Erythroblast (primary cell): ENCODE measurements around the gene CARM1.
A peak's percentile ranks its signal among the peaks of the same experiment; 100 is the strongest.

Experiments
- DNase-seq, 2 experiments: peaks; one replicate each; lab custom pipeline; 2025; lab: John Stamatoyannopoulos, UW
- GATA1 ChIP-seq: IDR thresholded peaks from 2 replicates; pipeline ENCODE4 v1.6.1; 2011; ENCODE audit warnings: low read depth, mild to moderate bottlenecking, control low read depth, low read length, moderate library complexity
- POLR2A ChIP-seq: IDR thresholded peaks from 2 replicates; pipeline ENCODE4 v1.6.1; 2011; ENCODE audit warnings: mild to moderate bottlenecking, low read length

CARM1 gene

DNA sequence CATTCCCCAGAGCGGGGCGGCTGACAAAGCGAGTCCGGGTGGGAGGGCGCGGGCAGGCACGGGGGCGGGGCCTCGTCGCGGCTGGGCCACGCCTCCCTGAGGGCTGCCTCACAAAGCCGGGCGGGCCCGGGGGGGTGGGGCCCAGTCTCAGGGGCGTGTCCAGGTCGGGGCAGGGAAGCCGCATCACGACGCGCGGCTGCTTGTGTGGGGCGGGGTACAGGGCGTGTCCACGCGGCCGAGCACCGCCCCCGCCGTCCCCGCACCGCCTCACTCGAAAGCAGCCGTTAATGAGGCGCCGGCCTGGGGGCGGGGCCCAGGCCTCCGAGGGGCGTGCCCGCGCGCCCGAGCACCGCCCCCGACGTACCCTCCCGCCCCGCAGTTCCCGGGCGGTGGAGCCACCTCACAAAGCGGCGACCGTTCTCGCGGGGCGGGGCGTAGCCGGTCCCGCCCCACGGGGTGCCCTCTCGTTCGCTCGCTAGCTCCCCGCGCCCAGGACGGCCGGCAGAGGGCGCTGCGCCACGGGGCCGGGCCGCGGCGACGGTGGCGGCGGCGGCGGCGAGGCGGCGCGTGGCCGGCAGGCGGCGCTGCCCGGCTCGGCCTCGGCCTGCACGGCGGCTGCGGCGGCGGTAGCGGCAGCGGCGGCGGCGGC, at the start of gene CARM1:
TSS of gene CARM1 (plus strand) at position 599 of the 649 bp plus-strand sequence. CDS start 150 bp downstream, outside the sequence.
- no peak for TF ChIP-seq GATA1
- no peak for TF ChIP-seq POLR2A
- DNase-seq: peak; percentile 99 to 100

DNA sequence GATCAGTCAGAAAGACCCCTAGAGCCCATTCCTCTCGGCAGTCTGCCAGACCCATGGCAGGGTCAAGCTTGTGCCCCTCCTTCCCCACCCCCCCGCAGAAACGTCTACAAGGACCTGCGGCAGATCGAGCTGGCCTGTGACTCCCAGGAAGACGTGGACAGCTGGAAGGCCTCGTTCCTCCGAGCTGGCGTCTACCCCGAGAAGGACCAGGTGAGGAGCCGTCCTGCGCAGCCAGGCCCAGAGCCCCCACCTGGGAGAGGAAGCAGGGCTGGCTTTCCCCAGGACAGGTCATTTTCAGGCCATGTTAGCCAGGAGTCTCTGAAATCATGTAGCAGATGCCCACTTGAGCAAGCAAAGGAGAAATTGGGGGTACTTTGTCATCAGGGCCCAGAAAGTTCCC, 47.7 kb upstream of the CARM1 start:
- TF ChIP-seq GATA1 (no peak), POLR2A (no peak)
- DNase-seq: no peak

DNA sequence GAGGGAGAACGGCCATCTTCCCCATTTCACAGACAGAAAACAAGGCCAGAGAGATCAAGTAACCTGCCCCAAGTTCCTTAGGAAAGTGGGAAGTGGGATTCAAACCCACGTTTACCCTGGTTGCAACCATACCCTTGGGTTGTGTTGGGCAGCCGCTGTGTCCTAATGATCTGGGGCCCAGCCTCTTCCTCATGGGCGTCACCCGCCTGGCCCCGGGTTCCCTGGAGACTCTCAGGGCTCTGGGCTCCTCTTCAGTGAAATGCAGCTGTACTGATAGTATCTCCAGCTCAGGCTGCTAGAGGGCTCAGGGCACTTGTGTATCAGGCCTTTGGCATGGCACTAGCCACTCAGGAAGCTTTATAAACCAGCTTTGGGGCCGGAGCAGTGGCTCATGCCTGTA, 45.1 kb upstream of the CARM1 start:
- peak; percentile 47 for DNase-seq
- TF ChIP-seq POLR2A (no peak), GATA1 (no peak)

DNA sequence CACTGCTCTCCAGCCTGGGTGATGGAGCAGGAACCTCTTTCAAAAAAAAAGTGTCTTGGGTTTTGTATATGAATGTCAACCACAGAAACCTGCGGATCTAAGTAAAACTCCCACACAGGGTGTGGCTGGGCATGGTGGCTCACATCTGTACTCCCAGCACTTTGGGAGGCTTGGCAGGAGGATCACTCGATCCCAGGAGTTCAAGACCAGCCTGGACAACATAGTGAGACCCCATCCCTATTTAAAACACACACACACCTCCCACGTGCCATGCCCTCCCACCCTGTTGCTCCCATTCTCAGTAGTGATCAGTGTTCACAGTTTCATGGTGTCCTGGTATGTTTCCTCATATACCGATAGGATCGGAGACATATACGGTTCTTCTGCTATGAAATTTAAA, 44.5 kb upstream of the CARM1 start:
- TF ChIP-seq GATA1 (no peak), POLR2A (no peak)
- no peak for DNase-seq

DNA sequence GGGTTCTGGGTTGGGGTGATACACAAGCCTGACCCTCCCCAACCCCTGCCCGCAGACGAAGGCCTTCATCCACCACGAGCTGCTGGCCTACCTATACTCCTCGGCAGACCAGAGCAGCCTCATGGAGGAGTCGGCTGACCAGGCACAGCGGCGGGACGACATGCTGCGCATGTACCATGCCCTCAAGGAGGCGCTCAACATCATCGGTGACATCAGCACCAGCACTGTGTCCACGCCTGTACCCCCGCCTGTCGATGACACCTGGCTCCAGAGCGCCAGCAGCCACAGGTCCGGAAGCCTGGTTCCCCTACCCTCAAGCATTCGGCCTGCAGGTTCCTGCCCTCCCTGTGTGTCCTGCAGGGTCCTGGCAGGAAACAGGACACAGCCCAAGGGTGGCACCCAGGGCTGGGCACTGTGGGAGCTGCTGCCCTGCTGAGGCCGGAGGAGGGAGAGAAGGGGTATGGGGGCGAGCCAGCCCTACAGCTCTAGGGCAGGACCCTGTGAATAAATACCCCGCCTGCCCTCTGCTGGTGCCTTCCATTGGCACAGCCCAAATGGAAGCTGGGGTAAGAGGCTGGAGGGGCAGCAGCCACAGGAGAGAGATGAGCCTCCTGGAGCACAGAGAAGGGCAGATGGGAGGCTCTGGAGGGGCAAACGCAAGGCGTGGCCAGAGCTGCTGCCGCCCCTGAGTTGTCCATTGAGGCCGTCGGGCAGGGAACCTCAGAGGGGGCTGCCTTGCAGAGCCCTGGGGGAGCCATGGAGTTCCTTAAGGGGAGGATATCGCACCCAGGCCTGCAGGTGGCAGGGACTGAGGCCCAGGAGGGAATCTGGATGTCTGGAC, 42.2 kb upstream of the CARM1 start:
- TF ChIP-seq GATA1: no peak
- TF ChIP-seq POLR2A: no peak
- DNase-seq: no peak

DNA sequence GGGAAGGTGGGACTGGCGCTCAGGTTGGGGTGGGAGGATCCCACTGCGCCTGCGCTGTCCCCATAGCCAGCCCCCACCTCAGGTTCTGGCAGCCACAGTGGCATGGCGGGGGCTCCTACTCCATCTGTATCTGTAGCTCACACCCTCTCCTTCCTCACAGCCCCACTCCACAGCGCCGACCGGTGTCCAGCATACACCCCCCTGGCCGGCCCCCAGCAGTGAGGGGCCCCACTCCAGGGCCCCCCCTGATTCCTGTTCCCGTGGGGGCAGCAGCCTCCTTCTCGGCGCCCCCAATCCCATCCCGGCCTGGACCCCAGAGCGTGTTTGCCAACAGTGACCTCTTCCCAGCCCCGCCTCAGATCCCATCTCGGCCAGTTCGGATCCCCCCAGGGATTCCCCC, 41.4 kb upstream of the CARM1 start:
- no peak for DNase-seq
- TF ChIP-seq GATA1 (no peak), POLR2A (no peak)

DNA sequence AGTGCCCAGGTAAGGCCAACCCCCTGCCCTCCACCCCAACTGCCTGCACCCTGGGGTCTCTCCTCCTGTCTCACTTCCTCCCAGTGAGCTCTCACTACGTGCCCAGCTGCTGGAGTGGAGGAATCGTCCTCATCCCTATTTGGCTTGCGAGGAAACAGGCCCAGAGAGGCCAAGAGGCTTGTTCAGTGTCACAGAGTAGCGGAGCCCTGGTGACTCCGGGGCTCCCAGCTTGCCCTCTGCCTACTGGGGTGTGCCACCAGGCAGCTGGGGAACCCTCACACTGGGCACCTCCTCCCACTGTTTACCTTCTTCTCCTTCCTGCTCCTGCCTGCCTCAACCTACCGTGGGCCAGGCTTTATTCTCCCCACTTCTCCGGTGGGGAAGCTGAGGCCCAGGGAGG, 41.0 kb upstream of the CARM1 start:
- no peak for TF ChIP-seq POLR2A
- TF ChIP-seq GATA1: no peak
- DNase-seq: no peak

DNA sequence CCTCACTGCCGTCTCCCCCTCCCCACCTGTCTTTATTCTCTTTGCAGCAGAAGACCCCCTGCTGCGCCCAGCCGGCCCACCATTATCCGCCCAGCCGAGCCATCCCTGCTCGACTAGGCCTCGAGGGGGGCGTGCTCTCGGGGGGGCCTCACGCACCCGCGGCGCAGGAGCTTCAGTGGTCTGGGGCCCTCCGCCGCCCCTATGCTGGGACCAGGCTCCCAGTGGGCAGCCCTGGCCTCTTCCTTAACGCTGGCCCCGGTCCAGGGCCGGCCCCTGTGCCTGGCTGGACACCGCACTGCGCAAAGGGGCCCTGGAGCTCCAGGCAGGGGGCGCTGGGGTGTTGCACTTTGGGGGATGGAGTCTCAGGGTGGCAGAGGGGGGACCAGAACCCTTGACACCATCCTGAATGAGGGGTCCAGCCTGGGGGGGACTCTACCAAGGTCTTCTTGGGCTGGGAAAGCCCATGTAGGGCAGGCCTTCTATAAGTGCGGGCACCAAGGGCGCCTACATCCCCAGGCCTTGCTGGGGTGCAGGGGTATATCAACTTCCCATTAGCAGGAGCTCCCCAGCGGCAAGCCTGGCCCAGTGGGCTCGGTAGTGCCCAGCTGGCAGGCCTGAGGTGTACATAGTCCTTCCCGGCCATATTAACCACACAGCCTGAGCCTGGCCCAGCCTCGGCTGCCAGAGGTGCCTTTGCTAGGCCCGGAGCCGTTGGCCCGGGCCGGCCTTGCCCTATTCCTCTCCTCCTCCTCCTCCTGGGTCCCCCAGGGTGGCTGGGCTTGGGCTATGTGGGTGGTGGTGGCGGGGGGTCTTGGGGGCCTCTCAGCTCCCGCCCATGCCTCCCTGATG, 40.2 kb upstream of the CARM1 start:
- no peak for TF ChIP-seq GATA1
- no peak for TF ChIP-seq POLR2A
- DNase-seq: no peak

DNA sequence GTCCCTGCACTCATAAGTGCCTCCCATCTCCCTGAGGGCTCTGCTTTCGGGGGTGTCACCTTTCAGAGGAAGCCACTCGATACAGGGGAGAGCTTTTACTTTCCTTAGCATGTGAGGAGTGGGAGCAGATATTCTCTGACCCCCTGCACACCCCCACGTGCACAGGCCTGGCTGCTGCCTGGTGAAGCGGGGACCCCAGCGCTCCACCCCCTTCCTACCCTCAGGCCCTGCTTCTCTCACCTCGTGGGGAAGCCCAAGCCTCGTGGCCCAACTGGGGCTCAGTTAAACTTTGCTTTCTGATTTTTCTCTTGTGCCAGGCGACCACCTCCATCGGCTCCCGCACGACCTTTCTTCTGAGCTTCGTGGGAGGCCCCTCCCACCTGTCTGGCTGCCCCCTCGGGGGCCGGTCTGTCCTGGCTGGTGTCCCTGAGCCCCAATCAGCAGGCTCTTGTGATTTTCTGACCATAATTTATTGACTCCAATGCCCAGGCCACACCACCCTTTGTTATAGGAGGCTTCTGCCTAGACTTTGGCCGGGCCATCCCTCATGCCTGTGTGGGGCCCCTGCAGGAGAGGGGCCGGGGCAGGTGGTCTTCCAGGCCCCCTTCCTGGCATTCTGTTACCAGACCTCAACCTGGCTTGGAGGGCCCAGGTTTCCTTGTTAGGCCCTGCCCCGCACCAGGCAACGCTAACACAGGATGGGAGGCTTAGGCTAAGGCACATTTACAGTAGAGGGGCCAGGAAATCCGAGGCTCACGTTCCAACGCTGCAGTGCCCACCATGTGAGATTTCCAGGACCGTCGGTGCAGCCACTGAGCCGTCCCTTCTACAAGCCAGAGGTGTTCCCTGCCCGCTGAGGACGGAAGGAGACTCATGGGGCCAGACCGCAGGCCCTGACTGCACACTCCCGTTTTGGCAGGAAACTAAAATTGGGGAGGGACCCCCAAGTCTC, 39.1 kb upstream of the CARM1 start:
- no peak for DNase-seq
- TF ChIP-seq GATA1 (no peak), POLR2A (no peak)

DNA sequence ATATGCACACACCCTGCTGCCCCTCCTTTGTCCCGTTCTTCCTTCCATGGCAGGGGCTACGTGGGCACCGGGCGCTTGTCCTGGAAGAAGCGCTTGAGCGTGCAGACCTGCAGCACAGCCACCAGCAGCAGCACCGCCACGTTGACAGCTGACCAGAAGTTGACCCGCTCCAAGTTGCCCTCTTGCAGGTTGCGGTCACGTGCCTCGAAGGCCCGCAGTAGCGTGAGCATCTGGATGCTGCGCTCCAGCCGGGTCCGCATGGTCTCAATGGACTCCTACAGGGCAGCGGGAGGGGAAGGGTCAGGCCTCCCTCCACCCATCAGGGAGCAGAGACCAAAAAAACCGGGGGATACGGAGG, 38.4 kb upstream of the CARM1 start:
- no peak for DNase-seq
- no peak for TF ChIP-seq POLR2A
- TF ChIP-seq GATA1: no peak

DNA sequence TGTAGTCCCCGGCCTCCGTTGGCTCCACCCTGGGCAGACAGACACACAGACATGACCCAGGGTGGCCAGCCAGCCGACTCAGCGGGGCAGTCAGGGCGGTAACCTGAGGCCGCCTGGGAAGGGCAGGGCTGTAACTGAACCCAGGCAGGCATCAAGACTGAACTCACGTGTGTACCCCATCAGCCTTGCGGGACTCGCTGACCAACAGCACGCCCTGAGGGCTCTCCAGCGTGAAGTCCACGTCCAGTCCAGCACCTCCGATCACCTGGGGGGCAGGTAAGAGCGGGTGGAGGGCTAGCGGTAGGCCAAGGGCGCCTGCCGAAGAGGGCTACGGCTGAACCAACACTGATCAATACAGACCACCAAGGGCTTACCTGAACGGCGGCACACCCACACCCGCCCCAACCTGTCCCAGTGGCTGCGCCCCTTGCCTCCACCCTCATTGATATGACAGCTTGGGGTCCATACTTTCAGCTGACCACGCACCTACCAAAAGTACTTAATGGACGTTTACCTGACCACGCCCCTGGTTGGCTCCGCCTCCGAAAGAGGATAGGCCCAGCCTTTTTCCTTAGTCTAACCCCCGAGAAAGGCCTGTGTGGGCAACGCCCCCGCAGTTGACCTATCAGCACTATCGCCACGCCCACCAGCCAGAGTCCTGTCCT, 36.1 kb upstream of the CARM1 start:
- TF ChIP-seq GATA1 (no peak), POLR2A (no peak)
- no peak for DNase-seq

DNA sequence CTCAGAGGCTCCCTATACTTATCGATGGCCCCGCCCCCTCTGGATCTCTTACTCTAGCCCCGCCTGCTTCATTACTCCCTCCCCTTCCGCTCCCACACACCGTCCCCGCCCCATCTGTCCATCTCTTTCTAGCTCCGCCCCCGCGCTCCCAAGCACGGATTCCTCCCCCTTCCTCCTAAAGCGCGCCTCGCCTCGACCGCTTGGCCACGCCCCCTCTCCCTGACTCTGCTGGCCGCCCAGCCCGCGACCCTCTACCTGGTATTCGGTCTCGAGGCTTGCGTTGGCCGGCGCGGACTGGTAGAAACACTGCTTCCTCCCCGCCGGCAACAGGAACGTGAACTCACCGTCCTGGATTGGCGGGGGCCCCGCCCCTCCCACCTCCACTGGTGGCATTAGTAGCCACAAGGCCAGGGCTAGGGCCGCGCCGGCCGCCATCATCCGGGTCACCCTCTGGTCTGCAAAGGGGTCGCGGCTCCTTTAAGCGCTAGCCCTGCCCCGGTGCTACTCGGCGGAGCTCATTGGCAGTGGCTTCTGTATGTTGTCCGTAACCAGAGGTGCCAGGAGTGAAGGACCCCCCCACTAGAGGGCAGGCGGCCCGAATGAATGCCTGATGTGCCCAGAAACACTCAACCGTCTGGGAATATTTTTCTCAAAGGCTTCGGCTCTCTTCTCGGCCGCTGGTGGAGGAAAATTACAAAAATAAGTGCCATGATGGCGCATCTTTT, 35.4 kb upstream of the CARM1 start, which contains the start of gene TMED1:
TSS of gene TMED1 (minus strand) at position 459 of the 725 bp plus-strand sequence. CDS start at position 438, 21 bp downstream.
- DNase-seq: peak; percentile 99 to 100
- TF ChIP-seq POLR2A (peak; percentile 74), GATA1 (no peak)
